Activated gamma-delta T cell treated with Interleukin-2 at 50 U/mL for 16 hours (primary cell): ENCODE results near the gene ADGRV1.

ENCODE experiments used
- DNase-seq: peaks from one replicate; pipeline ENCODE4 v3.0.0-alpha.2; 2020

ADGRV1 gene

GRCh38 chr5:91123291-91123690 is 564.7 kb downstream of the ADGRV1 start:
- no peak for DNase-seq

- no peak for DNase-seq
These were observed 565.3 kb downstream of the ADGRV1 start for GRCh38 chr5:91123901-91124300.

- no peak for DNase-seq
These were observed 567.3 kb downstream of the ADGRV1 start for GRCh38 chr5:91125916-91126315.

- DNase-seq = no peak
These were observed 567.9 kb downstream of the ADGRV1 start for GRCh38 chr5:91126448-91126847.

GRCh38 chr5:91126888-91127287 is 568.3 kb downstream of the ADGRV1 start:
- no peak for DNase-seq

- no peak for DNase-seq
These were observed 569.0 kb downstream of the ADGRV1 start for GRCh38 chr5:91127456-91128081.

- no peak for DNase-seq
These were observed 570.0 kb downstream of the ADGRV1 start for GRCh38 chr5:91128604-91129003.

GRCh38 chr5:91129748-91130147 is 571.2 kb downstream of the ADGRV1 start:
- no peak for DNase-seq

- DNase-seq = no peak
These were observed 572.2 kb downstream of the ADGRV1 start for GRCh38 chr5:91130759-91131158.

GRCh38 chr5:91132550-91132949 is 574.0 kb downstream of the ADGRV1 start:
- no peak for DNase-seq

GRCh38 chr5:91133183-91133582 is 574.6 kb downstream of the ADGRV1 start:
- DNase-seq = no peak

- no peak for DNase-seq
These were observed 577.1 kb downstream of the ADGRV1 start for GRCh38 chr5:91135475-91136248.

- no peak for DNase-seq
These were observed 577.7 kb downstream of the ADGRV1 start for GRCh38 chr5:91136271-91136670.

GRCh38 chr5:91137647-91138046 is 579.0 kb downstream of the ADGRV1 start:
- DNase-seq = no peak

GRCh38 chr5:91139572-91140200 is 581.1 kb downstream of the ADGRV1 start:
- no peak for DNase-seq

- DNase-seq = no peak
These were observed 582.1 kb downstream of the ADGRV1 start for GRCh38 chr5:91140657-91141056.

- no peak for DNase-seq
These were observed 583.0 kb downstream of the ADGRV1 start for GRCh38 chr5:91141642-91142041.

GRCh38 chr5:91142386-91142785 is 583.8 kb downstream of the ADGRV1 start:
- DNase-seq = no peak

GRCh38 chr5:91142819-91143218 is 584.2 kb downstream of the ADGRV1 start:
- DNase-seq = no peak

- no peak for DNase-seq
These were observed 585.2 kb downstream of the ADGRV1 start for GRCh38 chr5:91143840-91144239.

GRCh38 chr5:91144491-91145332 is 586.1 kb downstream of the ADGRV1 start:
- DNase-seq = no peak

GRCh38 chr5:91145333-91145620 is 586.7 kb downstream of the ADGRV1 start:
- DNase-seq = no peak

- no peak for DNase-seq
These were observed 587.6 kb downstream of the ADGRV1 start for GRCh38 chr5:91146230-91146629.
